Stimulated activated CD8-positive, alpha-beta memory T cell treated with anti-CD3 and anti-CD28 coated beads, Interleukin-15, amount 100 ng/mL, for 48 hours (primary cell): Measurements from ENCODE around the gene TOMM34.

ENCODE experiments used
- DNase-seq, 2 donors: peaks; one replicate each; pipeline ENCODE4 v3.0.0-alpha.2; 2020; ENCODE audit warnings: low read depth in 2 of 2

The TOMM34 gene

DNA sequence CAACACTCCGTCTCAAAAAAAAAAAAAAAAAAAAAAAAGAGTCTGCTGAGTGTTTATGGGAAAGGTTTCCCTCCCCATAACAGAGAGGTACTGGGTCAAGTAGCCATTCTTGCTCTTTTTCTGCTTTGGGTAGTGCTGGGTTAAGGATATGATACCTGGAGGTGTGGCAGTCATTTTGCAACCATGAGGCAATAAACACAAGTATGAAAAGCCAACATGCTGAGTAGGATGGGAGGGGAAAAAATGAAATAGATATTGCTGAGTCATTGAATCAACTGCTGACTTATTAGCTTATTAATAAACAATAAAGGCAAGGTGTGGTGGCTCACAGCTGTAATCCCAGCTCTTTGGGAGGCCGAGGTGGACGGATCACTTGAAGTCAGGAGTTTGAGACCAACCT, 2.3 kb upstream of the TOMM34 start:
- no peak for DNase-seq

DNA sequence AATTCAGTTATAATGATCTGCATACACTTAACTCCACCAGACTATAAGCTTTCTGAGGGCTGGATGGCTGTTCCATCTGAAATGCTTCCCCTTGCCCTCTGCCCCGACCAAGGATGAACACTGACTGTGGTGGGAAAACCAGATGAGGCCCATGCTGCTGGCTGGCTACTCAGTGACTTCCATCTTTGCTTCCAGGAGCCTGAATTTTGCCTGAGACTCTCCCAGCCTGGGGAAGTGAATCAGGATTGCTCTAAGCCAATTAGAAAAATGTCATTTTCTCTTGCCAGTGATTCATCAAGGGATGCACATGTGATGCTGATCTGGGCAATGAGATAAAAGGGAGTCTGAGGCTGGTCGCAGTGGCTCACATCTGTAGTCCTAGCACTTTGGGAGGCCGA, 1.7 kb upstream of the TOMM34 start:
- DNase-seq: no peak

DNA sequence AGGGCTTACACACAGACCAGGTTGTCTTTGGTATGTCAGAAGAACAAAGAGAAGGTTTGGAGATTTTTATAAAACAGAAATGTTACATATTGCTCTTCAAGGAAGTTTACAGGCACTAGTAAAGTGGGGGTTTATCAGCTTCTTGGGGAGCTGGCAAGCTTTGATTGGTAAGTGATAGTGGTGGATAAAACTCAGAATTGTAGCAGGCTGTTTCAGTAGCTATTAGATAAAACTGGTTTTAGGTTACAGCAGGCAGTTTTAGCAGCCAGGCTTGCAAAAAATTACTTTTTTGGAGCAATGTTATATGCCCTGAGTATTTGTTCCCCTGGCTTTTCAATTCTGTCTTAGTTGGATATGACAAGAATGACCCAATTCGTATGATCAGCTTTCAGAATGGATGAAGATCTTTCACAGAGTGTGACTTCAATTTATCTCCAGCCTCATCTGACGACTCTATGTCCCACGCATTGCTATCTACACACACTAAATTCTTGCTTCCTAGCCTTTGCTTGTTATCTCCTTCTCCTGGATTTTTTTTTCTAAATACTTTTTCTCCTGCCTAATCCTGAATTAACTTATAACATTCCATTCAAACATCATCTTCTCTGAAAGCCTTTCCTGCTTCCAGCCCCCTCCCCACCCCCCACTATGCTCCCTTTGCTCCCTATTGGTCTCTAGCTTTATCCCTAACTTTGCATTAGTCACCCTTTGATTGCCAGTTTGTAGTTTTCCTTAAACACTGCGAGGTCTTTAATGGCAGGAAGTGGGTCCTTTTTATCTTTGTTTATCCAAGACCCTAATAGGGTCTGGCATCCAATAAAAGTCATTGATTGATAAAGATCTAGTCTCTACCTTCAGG, 1.0 kb upstream of the TOMM34 start:
- DNase-seq: no peak

DNA sequence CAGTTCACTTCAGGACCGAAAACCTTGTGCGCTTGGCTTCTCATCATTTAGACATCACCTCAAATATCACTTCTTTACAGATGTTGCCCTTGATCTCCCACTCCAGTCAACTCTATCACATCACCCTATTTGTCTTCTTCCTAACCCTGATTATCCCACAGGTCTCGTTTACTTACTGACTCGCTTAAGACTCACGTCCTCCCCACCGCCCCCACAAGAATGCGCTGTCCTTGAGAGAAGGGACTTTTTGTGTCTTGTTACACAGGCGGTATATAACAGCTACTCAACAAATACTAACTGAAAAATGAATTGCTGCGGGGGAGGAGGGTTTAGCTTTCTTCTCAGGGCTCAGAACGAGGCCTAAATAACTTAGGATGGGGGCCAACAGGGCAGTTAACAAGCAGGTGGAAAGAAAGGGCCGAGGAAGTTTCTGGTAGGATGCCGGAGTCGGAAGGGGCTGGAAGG, 527 bp downstream of the TOMM34 start:
- peak; percentile 51 to 64 for DNase-seq

DNA sequence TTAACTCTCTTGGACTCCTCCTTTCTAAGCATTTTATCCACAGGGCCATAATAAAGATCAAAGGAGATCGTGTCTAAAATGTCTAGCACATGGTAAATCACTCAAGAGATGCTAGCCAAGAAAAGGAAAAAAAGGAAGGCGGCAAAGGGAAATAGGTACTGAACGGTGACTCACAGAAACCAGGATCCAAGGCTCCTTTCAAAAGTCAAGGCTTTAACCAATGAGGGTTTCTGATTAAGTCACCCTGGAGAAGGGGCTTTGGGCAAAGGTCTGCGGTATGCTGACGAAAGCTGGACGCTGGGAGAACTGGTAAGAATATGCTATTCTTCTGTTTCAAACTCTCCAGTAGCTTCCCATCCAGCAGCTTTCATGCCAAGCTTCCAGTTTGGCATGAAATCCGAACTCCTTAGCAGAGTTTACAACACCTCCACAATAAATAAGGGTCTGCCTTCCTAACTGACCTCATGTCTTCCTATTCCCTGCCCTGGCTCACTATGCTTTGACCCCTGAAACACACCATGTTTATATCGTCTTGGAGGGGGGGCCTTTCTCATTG, 1.0 kb downstream of the TOMM34 start:
- no peak for DNase-seq

DNA sequence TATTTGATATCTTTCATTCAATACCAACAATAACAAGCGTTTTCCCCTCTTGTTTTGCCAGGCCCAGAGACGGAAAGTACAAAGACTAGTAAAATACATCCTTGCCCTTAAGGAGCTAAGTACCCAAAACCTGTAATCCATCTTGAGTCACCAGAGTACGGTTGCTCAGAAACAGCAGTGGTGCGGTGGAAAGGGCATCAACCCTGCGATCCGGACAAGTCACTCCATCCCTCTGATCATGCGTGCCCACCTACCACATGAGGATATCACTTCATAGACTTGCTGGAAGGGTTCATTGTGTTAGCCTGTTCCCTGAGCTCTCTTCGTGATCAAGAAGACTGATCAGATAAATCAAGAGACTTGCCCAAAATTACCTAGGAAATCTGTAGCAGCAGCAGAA, 1.9 kb downstream of the TOMM34 start:
- DNase-seq: no peak

DNA sequence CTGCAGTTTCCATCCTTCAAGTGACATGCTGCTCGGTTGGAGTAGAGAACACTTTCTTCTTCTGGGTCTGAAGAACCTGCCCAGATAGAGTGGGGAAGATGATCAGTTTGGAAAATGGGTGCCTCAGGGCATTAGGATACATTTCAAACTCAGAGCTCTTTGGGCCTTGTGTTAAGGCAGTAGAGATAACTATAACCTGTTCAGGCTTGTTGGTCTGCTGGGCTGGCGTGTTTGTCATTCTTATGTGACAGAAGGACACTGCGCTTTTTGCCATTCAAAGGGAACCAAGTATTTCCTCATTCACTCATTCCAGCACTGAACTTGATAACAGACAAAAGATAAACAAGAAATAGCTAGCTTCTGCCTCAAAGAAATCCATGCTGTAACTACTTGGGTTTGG, 3.8 kb downstream of the TOMM34 start:
- DNase-seq: no peak

DNA sequence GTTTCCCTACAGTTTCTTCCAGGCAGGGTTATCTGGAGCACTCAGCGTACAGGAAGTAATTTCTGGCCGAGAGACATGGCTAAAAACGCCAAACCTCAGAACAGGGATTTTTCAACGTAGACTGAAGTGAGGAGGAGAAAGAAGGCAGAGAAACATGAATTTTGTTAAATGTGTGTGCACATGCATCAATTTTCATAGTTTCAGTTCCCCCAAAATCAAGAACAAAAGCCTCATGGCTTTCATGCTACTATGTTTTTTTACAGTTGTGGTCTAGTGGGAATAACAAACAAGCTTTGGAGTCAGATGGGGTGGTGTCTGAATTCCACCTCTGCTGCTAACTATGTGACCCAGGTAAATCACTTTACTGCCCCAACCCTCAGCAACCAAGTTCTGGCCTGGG, 4.9 kb downstream of the TOMM34 start:
- no peak for DNase-seq

DNA sequence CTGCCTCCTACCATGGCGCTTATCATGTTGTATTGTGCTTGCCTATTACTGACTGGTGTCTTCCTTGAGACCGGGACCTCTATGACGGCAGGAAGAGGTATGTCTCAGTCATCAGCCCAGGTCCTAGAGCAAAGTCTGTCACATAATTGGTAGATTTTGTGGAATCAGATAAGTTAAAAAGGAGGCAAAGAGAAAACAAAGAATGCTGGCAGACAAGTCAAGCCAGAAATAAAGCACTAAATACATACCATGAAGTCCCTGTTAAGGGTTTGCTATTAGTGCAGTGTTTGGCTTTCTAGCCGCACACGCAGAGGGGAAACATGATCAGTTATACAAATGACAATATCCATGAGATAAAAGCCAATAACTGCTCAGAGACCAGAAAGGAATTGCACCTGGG, 6.0 kb downstream of the TOMM34 start:
- DNase-seq: no peak

DNA sequence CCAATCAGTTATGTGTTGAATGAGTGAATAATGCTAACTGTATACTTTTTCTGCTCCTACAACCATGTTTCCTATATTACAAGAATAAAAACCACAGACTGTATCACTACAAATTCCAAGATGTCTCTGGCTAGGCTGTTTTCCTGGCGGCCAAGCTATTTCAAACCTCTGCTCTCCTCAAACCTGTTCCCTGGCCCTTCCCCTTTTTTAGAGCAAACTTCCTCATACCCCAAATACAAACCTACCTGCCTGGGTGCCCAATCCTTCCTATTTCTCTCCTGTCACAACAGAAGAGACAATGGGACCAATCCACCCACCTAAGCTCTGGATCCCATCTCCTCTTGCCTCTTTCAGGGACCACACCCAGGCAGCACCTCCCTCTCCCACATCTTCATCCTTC, 7.5 kb downstream of the TOMM34 start:
- no peak for DNase-seq

DNA sequence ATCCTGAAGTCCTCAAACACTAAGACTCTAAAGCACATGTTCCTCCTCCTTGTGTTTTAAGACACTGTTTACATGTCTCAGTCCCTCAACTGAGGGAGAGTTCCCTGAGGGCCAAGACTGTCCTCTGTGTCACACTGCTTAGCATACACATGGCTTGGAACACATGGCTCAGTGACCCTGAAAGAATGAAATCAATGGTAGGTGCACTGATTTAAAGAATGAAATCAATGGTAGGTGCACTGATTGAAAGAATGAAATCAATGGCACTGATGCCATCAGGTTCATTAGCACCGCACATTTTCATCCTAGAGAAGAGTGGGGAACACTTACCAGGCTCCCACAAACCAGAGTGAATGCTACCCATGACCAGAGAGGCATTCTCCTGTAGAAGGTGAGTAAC, 9.8 kb downstream of the TOMM34 start:
- no peak for DNase-seq

DNA sequence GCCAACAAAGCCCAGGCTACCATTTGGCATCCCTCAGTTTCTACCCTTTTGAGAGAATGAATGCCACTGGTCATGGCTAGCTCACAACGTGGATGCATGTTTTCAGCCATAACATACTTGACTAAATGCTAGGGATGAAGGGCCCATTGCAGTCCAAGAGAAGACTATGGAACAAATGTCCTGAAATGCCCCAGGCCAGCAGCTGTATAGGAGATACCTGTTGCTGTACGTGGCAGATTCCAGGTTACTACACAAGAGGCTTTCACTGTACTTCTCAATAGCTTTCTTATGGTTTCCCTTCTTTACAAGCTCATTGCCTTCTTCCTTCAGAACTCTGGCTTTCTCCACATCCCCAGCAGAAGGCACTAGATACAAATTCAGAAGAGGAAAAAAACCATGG, 11.7 kb downstream of the TOMM34 start:
- no peak for DNase-seq

DNA sequence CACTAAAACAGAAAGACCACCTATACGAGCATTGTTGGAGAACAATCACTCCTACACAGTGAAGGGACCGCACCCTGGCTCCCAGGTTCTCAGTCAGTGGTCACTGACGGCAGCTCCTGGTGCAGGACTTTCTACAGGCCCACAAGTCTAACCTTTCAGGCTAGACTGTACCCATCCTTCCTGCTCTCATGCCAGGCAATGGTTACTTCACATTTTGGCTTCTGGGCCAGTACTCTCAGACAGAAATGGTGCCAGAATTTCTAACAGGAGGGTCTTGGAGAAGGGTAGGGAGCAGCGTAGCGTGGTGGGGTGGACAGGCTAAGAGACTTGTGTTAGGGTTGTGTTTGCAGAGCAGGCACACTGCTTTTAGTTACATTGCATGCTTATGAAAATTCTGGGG, 12.1 kb downstream of the TOMM34 start:
- DNase-seq: no peak

DNA sequence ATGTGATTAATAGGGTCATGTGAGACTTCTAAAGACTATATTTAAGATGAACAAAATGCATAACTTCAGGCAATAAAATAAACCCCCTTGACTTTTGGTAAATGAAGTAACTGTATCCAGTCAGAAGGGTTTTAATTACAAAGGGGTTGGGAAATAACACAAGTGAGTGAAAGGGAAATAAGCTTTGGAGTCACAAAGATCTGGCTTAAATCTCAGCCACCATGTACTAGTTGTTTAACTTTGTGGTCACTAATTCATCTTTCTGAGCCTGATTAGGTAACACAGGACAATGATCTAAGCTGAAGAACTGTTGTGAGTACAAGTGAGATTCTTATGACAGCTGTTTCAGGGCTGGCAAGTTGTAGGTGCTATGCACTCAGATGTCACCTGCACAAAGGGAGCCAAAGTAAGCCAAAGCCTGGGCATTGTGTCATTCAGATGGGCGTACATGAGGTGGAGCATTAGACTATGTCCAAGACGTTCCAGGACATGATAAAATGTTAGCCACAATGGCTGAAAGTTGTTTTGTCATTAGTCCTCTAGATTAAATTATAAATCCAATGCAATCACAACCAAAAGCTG, 13.8 kb downstream of the TOMM34 start:
- no peak for DNase-seq

DNA sequence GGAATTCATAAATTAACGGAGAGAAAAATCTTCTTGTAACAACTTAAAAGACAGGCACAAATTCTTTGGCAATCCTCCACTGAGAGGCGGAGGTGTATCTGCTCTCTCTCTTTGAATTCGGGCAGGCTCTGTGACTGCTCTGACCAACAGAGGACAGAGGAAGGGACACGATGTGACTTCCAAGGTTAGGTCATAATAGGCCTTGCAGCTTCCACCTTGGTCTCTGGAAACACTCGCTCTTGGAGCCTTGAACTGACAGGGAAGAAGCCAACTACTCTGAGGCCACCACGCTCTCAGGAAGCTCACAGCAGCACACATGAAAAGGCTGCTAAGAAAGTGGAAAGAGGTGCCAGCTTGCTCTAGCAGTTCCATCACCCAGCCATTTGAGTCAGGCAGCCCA, 14.9 kb downstream of the TOMM34 start:
- no peak for DNase-seq

DNA sequence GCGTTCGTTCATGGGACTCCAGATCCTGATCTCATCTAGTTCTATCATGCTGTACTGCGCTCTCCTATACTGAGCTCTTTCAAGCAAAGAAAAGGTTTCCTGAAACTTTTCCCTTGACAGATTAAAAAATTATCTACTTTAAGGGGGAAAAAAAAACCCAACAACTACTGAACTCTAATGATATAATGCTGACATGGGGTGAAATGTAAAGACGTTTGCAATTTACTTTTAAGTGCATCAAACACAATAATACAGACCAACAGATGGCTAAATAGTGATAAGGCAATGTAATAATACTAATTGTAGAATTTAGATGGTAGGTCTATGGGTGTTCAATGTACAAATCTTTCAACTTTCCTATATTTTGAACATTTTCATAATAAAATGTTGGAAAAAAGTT, 16.4 kb downstream of the TOMM34 start:
- DNase-seq: no peak

DNA sequence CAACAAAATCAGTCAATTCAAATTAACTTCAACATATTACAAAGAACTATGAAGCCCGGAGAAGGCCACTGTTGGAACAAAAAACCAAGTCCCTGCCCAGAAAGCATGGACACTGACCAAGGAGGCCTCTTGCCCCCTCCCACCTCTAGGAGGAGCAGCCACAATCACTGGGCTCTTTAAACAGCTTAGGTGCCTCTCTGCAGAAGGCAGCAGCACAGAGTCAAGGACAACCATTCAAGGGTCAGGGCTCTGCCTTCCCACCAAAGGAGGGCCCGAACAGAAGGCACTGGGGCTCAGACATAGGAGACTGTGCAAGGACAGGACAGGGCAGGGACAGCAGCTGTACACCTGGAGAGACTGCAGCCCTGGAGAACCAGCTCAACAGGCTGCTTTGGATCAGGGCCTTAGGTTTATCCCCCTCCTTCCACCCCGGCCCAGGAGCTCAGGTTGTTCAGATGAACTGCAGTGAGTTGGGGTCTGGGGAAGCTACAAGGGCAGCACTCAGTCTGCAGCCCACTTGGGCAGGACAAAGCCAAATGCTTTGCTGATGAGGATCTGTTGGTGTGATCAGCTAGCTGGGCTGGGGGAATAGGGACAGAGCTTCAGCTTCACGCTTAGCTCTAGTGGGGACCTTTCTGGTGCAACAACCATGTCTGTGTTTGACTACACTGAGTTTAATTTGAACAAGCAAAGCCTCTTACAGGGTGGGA, 17.8 kb downstream of the TOMM34 start:
- DNase-seq: no peak

DNA sequence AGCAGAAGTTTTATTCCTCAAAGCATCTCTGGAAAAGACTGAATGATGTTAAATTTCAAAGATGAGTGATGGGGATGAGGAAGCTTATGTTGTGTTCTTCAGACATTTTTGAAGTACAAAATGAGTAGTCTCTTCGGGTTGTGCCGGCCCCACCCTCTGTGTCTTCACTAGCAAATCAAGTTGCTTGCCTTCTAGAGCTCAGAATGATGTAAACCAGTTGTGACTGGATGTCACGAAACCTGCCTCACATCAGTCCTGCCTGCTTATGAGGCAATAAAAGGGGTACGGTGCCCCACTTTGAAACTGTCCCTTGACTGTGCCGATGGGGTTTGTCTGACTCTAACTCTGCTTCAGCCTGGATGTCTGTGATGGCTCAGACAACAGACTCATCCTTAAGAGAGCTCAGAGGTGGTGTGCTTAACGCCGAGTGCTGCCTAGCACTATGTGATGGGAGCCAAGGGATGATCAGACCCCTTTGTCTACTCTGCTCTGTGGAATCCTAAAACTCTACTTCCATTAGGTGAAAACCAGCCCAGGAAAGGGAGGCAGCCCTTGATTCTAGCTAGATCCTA, 19.0 kb downstream of the TOMM34 start:
- DNase-seq: no peak

DNA sequence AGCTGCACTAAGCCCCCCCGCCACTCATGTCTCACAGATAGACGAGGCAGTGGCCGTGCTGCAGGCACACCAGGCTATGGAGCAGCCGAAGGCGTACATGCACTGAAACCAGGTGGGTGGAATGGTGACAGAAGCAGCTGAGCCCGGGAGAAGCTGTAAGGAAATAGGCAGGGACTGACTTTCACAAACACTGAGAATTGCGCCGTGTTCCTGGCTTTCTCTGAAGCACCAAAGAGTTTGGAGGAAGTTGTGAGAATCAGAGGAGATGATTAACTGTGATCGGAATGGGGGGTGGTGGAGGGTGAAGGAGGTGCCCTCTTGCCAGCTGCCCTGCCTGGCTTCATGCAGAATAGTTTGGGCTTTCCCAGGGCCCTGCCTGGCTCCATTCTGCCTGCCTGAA, 21.6 kb downstream of the TOMM34 start:
- DNase-seq: no peak

DNA sequence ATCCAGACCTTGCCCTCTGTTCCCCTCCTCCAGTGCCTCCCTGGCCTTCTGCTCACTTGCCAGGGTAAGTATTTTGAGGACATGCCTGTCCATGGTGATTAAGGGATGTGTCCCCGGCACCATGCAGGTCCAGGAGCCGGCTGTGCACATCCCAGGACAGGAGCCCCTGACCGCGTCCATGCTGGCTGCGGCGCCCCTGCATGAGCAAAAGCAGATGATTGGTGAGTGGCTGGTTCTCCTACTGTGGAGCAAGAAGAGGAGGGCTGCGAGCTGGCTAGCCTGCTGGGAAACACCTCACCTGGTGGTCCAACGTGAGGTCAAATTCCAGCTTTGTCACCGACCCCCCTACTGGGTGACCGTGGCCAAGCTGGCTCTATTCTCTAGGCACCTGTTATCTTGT, 23.7 kb downstream of the TOMM34 start:
- DNase-seq: no peak

DNA sequence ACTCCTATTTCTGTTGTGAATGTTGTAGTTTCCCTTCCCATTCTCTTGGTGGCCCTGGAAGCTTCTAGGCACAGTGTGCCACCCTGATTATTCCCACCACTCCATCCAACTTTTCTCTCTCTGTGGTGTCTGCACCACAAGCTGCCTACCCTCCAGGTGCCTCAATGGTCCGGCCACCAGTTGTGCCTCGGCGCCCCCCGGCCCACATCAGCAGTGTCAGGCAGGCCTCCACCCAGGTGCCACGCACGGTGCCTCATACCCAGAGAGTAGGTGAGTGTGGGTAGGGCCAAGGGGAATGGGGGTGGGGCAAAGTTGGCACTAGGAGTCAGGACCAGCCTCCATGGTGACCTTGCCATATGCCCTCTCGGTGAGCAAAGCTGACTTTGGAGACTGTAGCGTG, 27.3 kb downstream of the TOMM34 start:
- DNase-seq: no peak

DNA sequence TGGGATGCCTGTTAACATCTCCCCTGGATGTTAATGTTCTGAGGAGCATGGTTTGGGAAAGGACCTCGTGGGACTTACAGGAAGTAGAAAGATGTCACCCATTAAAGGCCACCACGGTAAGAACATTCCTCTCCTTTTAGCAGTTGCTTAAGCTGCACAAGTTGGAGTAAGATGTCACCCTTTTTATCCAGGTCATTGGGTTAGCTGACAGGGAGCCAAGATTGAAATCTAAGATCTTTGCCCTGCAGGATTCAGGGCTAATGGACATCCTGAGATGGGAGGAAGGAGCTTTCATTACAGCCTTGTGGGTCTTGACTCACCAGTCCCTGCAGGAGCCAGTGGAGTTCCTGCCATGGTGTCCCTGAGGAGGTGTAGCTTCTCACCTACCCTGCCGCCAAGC, 28.3 kb downstream of the TOMM34 start:
- DNase-seq: no peak
